ENCODE results near the gene LMTK2.
A peak's percentile ranks its signal among the peaks of the same experiment; 100 is the strongest.

LMTK2 gene

DNA sequence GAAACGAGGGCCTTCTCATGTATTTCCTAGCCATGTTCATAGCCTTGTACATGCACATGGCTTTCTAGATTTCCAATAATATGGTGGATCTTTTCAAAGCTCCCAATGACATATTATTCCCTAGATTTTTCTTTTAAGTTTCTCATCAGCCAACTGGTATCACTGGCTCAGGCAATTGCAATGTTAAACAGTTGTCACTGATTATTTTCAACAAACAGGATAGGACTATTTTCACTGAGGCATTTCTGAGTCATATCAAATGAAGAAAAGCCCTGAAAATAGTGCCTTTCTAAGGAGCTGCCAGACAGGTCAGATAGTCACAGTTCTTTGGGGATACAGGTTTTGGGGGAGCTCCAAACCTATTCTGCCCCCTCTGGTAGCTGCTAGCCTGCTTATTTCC, 4.5 kb upstream of the LMTK2 start:
- H3K27me3 ChIP-seq (ENCODE audit: insufficient read depth, insufficient read length): no peaks in the 10 kb centered on the region
- H3K36me3 ChIP-seq (ENCODE audit: insufficient read depth, insufficient read length, low read length): no peaks in the 10 kb centered on the region
- H3K4me1 ChIP-seq (ENCODE audit: insufficient read depth, insufficient read length): no peaks in the 10 kb centered on the region
- no peak overlapping the region for H3K9ac ChIP-seq (ENCODE audit: insufficient read length, low read depth)
- DNase-seq (ENCODE audit: low read depth, low spot score): no peak
- H3K9me3 ChIP-seq (ENCODE audit: insufficient read depth, low read length): peaks cover 22% of the 10 kb centered on the region
- TF ChIP-seq SUZ12 (IDR thresholded peaks at IDR 0.05; ENCODE audit: extremely low read depth, insufficient read depth, insufficient read length) (no peak), ZNF274 (IDR thresholded peaks at IDR 0.05; ENCODE audit: low read depth, low read length) (no peak), YY1 (IDR thresholded peaks at IDR 0.05; ENCODE audit: insufficient read depth, insufficient read length) (no peak)
- no peak overlapping the region for H3K4me3 ChIP-seq (ENCODE audit: insufficient read length, low read depth)

DNA sequence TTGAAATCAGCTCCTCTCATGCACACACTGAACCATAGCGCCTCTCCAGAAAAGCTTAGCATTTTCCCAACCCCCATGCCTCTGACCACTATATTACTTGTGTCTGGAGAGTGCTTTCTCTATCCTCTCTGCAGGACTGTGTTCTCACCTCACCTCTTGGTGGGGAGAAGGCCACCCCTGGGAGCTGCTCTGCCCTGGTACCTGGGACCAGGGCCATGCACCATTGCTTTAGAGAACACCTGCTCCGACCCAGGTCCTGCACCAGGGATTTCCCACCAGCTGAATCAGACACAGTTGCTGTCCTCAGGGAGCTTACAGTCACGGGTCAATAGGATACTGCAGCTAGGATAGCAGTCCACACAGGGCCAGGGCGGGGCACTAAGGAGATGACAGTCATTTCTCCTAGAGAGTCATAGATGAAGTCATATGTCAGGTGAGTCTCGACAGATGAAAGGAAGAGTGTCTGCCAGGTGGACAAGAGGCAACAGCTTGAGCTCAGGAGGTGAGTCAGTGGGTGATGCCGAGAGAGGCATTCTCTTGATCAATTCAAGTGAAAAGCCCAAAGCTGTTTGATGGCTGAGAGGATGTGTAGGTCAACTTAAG, 619 bp upstream of the LMTK2 start:
- no peak for DNase-seq (ENCODE audit: low read depth, low spot score)
- 0 out of 2 replicates have a peak, but pooled peaks cover 9% of the 10 kb centered on the region for H3K9me3 ChIP-seq (ENCODE audit: insufficient read depth, low read length)
- no peaks in the 10 kb centered on the region for H3K36me3 ChIP-seq (ENCODE audit: insufficient read depth, insufficient read length, low read length)
- TF ChIP-seq ZNF274 (IDR thresholded peaks at IDR 0.05; ENCODE audit: low read depth, low read length) (no peak), SUZ12 (IDR thresholded peaks at IDR 0.05; ENCODE audit: extremely low read depth, insufficient read depth, insufficient read length) (no peak), YY1 (IDR thresholded peaks at IDR 0.05; ENCODE audit: insufficient read depth, insufficient read length) (no peak)
- no peaks in the 10 kb centered on the region for H3K27me3 ChIP-seq (ENCODE audit: insufficient read depth, insufficient read length)
- no peak overlapping the region for H3K9ac ChIP-seq (ENCODE audit: insufficient read length, low read depth)
- H3K4me3 ChIP-seq (ENCODE audit: insufficient read length, low read depth): no peak overlapping the region
- no peaks in the 10 kb centered on the region for H3K4me1 ChIP-seq (ENCODE audit: insufficient read depth, insufficient read length)

DNA sequence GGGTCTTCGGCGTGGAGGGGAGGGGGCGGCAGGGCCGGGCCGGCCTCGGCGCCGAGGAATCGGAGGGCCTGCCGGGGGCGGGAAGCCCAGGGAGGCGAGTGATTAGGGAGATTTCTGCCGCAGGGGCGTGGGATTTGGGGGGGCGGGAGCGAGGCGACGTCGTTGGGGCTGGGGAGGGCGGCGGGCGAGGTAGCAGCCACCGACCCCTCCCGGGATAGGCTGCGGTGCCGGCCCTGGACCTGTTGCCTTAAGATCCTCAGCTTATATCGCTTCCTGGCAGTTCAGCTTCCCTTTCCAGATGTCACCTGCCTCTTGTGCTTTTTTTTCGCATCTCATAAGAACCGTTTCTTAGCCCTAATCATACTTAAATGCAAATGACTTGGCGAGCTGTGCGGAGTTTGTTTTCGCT, 655 bp downstream of the LMTK2 start:
- Histone ChIP-seq H3K9ac (ENCODE audit: insufficient read length, low read depth) (peak overlapping the region; percentile 90), H3K4me3 (ENCODE audit: insufficient read length, low read depth) (peak overlapping the region; percentile 82), H3K4me1 (ENCODE audit: insufficient read depth, insufficient read length) (no peaks in the 10 kb centered on the region)

DNA sequence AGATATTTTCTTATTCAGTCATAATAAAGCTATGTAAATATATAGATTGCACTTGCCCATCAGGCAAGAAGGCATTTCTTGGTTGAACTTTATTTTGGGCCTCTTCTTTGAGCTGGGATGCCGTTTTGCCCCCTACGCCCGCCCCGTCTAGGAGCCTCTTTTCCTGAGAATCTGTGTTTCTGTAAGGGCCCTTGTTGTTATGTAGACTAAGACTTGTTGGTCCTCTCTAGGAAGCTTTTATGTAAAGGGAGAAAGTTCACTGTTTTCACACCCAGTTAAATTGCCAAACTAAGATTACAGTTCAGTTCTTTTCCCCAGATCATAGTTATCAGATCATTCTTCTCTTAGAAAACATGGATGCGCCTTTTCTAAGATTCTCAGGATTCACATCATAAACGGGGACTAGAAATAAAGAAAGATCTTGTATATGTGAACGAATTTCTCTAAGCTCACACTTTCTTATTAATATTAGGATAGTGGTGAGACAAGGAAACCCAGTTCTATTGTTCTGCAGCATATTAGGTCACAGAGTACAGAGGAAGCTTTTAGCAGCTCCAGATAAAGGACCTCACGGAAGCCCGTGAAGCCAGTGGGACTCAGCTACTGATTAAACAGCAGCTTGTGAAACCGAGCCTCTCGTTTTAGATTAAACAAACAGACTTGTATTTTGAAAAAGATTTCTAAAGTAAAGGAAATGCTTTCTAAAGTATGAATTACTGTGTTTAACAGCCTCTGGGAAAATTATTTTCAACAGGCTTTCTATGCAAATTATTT, 3.8 kb downstream of the LMTK2 start:
- H3K27me3 ChIP-seq (ENCODE audit: insufficient read depth, insufficient read length): no peaks in the 10 kb centered on the region
- no peaks in the 10 kb centered on the region for H3K4me1 ChIP-seq (ENCODE audit: insufficient read depth, insufficient read length)
- no peak for TF ChIP-seq YY1 (IDR thresholded peaks at IDR 0.05; ENCODE audit: insufficient read depth, insufficient read length)
- no peak for TF ChIP-seq ZNF274 (IDR thresholded peaks at IDR 0.05; ENCODE audit: low read depth, low read length)
- no peak for TF ChIP-seq SUZ12 (IDR thresholded peaks at IDR 0.05; ENCODE audit: extremely low read depth, insufficient read depth, insufficient read length)
- H3K9ac ChIP-seq (ENCODE audit: insufficient read length, low read depth): no peak overlapping the region
- DNase-seq (ENCODE audit: low read depth, low spot score): peak; percentile 35
- H3K36me3 ChIP-seq (ENCODE audit: insufficient read depth, insufficient read length, low read length): no peaks in the 10 kb centered on the region
- no peaks in the 10 kb centered on the region for H3K9me3 ChIP-seq (ENCODE audit: insufficient read depth, low read length)
- H3K4me3 ChIP-seq (ENCODE audit: insufficient read length, low read depth): no peak overlapping the region

More for the DNA sequence above, 655 bp downstream of the LMTK2 start:
- no peak for DNase-seq (ENCODE audit: low read depth, low spot score)
- H3K9me3 ChIP-seq (ENCODE audit: insufficient read depth, low read length): 0 out of 2 replicates have a peak, but pooled peaks cover 3% of the 10 kb centered on the region
- TF ChIP-seq SUZ12 (IDR thresholded peaks at IDR 0.05; ENCODE audit: extremely low read depth, insufficient read depth, insufficient read length) (no peak), YY1 (IDR thresholded peaks at IDR 0.05; ENCODE audit: insufficient read depth, insufficient read length) (no peak), ZNF274 (IDR thresholded peaks at IDR 0.05; ENCODE audit: low read depth, low read length) (no peak)
- no peaks in the 10 kb centered on the region for H3K27me3 ChIP-seq (ENCODE audit: insufficient read depth, insufficient read length)
- H3K36me3 ChIP-seq (ENCODE audit: insufficient read depth, insufficient read length, low read length): no peaks in the 10 kb centered on the region

DNA sequence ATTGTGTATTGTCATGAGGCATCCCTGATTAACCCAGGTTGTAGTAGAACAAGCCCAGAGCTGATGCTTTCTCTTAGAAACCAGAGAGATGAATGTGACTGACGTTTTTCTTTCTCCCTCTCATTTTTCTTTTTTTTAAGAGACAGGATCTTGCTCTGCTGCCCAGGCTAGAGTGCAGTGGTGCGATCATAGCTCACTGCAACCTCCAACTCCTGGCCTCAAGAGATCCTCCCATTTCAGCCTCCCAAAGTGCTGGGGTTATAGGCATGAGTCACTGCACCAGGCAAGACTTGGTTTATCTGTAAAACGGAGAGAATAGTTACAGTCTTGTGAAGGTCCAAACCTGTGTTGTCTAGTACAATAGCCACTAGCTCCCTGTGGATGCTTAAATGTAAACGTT, 5.4 kb downstream of the LMTK2 start:
- DNase-seq (ENCODE audit: low read depth, low spot score): no peak
- Histone ChIP-seq H3K4me3 (ENCODE audit: insufficient read length, low read depth) (no peak overlapping the region), H3K9ac (ENCODE audit: insufficient read length, low read depth) (no peak overlapping the region), H3K4me1 (ENCODE audit: insufficient read depth, insufficient read length) (no peaks in the 10 kb centered on the region), H3K27me3 (ENCODE audit: insufficient read depth, insufficient read length) (no peaks in the 10 kb centered on the region), H3K36me3 (ENCODE audit: insufficient read depth, insufficient read length, low read length) (no peaks in the 10 kb centered on the region), H3K9me3 (ENCODE audit: insufficient read depth, low read length) (no peaks in the 10 kb centered on the region)
- TF ChIP-seq SUZ12 (IDR thresholded peaks at IDR 0.05; ENCODE audit: extremely low read depth, insufficient read depth, insufficient read length) (no peak), YY1 (IDR thresholded peaks at IDR 0.05; ENCODE audit: insufficient read depth, insufficient read length) (no peak), ZNF274 (IDR thresholded peaks at IDR 0.05; ENCODE audit: low read depth, low read length) (no peak)

DNA sequence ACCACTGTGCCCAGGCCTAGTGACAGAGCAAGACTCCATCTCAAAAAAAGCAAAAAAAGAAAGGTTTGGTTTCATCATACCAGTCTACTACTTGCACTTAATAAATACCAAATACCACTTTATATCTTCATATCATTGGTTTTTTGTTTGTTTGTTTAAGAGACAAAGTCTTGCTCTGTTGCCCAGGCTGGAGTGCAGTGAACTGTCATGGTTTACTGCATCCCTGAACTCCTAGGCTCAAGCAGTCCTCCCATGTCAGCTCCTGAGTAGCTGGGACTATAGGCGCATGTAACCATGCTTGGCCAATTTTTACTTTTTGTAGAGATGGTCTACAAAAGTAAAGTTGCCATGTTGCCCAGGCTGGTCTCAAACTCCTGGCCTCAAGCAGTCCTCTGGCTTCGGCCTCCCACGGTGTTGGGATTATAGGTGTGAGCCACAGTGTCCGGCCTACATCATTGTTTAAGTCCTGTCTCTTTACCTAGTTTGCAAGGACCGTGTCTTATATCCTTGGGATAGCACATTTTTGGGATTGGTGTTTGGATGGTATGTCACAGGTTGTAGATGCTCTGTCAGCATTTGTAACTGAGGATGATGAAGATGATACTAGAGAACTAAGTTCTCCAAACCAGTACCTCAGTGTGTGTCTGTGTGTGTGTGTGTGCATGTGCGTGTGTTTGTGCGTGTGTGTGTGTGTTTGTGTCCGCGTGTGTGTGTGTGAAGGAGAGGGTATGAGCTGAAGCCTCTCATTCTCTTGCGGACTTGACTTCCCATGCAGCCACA, 9.3 kb downstream of the LMTK2 start:
- no peaks in the 10 kb centered on the region for H3K36me3 ChIP-seq (ENCODE audit: insufficient read depth, insufficient read length, low read length)
- TF ChIP-seq SUZ12 (IDR thresholded peaks at IDR 0.05; ENCODE audit: extremely low read depth, insufficient read depth, insufficient read length): no peak
- TF ChIP-seq YY1 (IDR thresholded peaks at IDR 0.05; ENCODE audit: insufficient read depth, insufficient read length): no peak
- TF ChIP-seq ZNF274 (IDR thresholded peaks at IDR 0.05; ENCODE audit: low read depth, low read length): no peak
- H3K27me3 ChIP-seq (ENCODE audit: insufficient read depth, insufficient read length): no peaks in the 10 kb centered on the region
- no peak for DNase-seq (ENCODE audit: low read depth, low spot score)
- H3K4me1 ChIP-seq (ENCODE audit: insufficient read depth, insufficient read length): no peaks in the 10 kb centered on the region
- H3K9ac ChIP-seq (ENCODE audit: insufficient read length, low read depth): no peak overlapping the region
- no peaks in the 10 kb centered on the region for H3K9me3 ChIP-seq (ENCODE audit: insufficient read depth, low read length)
- H3K4me3 ChIP-seq (ENCODE audit: insufficient read length, low read depth): no peak overlapping the region
